NCI-H748 (cell line): Measurements from ENCODE around the gene CTRB1.

Source experiments
- DNase-seq: peaks from one replicate; lab custom pipeline; 2025; ENCODE audit not compliant: unreplicated experiment; lab: John Stamatoyannopoulos, UW

Gene CTRB1

GRCh38 chr16:75218256-75219076 is at the start of gene CTRB1:
Gene CTRB1 (plus strand): TSS chr16:75218988. CDS start chr16:75219008, 20 bp downstream.
- no peak for DNase-seq

- DNase-seq, result no peak
Measured at GRCh38 chr16:75169899-75170405, 48.8 kb upstream of the CTRB1 start.

GRCh38 chr16:75172578-75172977 is 46.2 kb upstream of the CTRB1 start:
- no peak for DNase-seq

GRCh38 chr16:75175074-75175473 is 43.7 kb upstream of the CTRB1 start:
- DNase-seq, result no peak

- no peak for DNase-seq
Measured at GRCh38 chr16:75176926-75177325, 41.9 kb upstream of the CTRB1 start.

GRCh38 chr16:75179208-75179607 is 39.6 kb upstream of the CTRB1 start:
- DNase-seq, result no peak

GRCh38 chr16:75181630-75182029 is 37.2 kb upstream of the CTRB1 start:
- DNase-seq, result no peak

- no peak for DNase-seq
Measured at GRCh38 chr16:75188832-75189477, 29.8 kb upstream of the CTRB1 start.

- no peak for DNase-seq
Measured at GRCh38 chr16:75189638-75190245, 29.0 kb upstream of the CTRB1 start.

- DNase-seq, result no peak
Measured at GRCh38 chr16:75192606-75193264, 26.1 kb upstream of the CTRB1 start.

GRCh38 chr16:75193265-75193650 is 25.5 kb upstream of the CTRB1 start:
- DNase-seq, result no peak

GRCh38 chr16:75193730-75194444 is 24.9 kb upstream of the CTRB1 start:
- DNase-seq, result no peak

- DNase-seq, result no peak
Measured at GRCh38 chr16:75195811-75196790, 22.7 kb upstream of the CTRB1 start.

- no peak for DNase-seq
Measured at GRCh38 chr16:75196836-75197235, 22.0 kb upstream of the CTRB1 start.

- DNase-seq, result no peak
Measured at GRCh38 chr16:75197522-75198134, 21.2 kb upstream of the CTRB1 start.

- peak; percentile 7 for DNase-seq
Measured at GRCh38 chr16:75198135-75198600, 20.6 kb upstream of the CTRB1 start.

- no peak for DNase-seq
Measured at GRCh38 chr16:75202069-75202590, 16.7 kb upstream of the CTRB1 start.

GRCh38 chr16:75203096-75203495 is 15.7 kb upstream of the CTRB1 start:
- no peak for DNase-seq
